ENCODE results near the gene S100A7. TPM values are rescaled to one million over a fixed set of nuclear protein-coding genes. Genes with fewer than 3 reads are reported as not detected.

S100A7 gene
- not detected for total RNA-seq

DNA sequence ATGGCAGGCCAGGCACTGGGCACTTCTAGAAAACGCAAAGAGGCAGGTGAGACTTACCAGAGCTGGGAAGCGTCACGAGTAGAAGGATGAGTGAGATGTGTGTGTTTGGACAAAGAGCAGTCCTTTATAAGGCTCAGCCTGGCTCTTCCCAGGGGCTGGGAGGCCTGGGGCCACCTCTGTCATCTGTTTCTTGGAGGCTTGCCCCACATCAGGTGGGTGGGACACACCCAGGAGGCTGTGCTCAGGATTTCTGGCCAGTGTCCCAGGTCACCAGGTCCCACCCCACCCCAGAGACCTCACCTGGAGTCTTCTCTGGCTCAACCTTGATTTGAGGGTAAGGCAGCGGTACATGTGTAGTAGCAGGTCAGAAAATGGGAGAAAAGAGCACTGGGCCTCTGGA is at the start of gene S100A7:
Gene S100A7, minus strand, starts transcription at position 101 of the 400 bp plus-strand sequence. CDS start 1,638 bp downstream, outside the sequence.

DNA sequence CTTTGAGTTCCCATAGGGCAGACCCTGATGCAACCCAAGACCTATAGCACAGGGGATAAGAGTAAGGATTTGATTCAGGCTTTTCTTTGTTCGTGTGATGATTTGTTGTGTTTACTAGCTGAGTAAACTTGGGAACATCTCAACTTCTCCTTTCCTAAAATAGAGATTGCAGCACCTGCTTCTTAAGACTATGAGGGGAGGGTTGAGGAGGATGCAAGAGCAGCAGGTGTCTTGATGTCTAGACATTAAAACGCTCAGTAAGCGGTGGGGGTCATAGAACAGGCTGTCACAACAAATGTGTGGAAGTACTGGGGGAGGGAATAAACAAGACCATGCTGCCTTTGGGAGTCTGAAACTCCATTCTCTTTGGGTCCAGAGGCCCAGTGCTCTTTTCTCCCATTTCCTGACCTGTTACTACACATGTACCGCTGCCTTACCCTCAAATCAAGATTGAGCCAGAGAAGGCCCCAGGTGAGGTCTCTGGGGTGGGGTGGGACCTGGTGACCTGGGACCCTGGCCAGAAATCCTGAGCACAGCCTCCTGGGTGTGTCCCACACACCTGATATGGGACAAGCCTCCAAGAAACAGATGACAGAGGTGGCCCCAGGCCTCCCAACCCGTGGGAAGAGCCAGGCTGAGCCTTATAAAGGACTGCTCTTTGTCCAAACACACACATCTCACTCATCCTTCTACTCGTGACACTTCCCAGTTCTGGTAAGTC is 44.4 kb downstream of the S100A7 start, which contains the start of gene S100A7A:
Gene S100A7A, plus strand, starts transcription at position 671 of the 721 bp plus-strand sequence. CDS start 1,563 bp downstream, outside the sequence.

Other genes with a start within 250 kb of the S100A7 start
- not detected for gene PRR9, start 243.1 kb downstream of the S100A7 start, total RNA-seq
- 0.69 TPM for gene LORICRIN, start 201.0 kb downstream of the S100A7 start, total RNA-seq
- gene PGLYRP3, start 147.7 kb downstream of the S100A7 start, total RNA-seq, result not detected
- not detected for gene PGLYRP4, start 111.8 kb downstream of the S100A7 start, total RNA-seq
- 55.1 TPM for gene S100A9, start 102.8 kb downstream of the S100A7 start, total RNA-seq
- 4.8 TPM for gene S100A12, start 85.0 kb downstream of the S100A7 start, total RNA-seq
- gene S100A8, start 69.6 kb downstream of the S100A7 start, total RNA-seq, result 13.1 TPM
- gene S100A7A, start 44.1 kb downstream of the S100A7 start, total RNA-seq, result not detected
- 51.7 TPM for gene S100A6, start 75.3 kb upstream of the S100A7 start, total RNA-seq
- gene S100A5, start 80.3 kb upstream of the S100A7 start, total RNA-seq, result not detected
- gene S100A4, start 85.2 kb upstream of the S100A7 start, total RNA-seq, result 3.2 TPM
- not detected for gene S100A3, start 88.6 kb upstream of the S100A7 start, total RNA-seq
- gene S100A2, start 105.2 kb upstream of the S100A7 start, total RNA-seq, result not detected
- gene S100A16, start 152.5 kb upstream of the S100A7 start, total RNA-seq, result 48.0 TPM
- not detected for gene S100A14, start 155.7 kb upstream of the S100A7 start, total RNA-seq
- gene S100A13, start 166.9 kb upstream of the S100A7 start, total RNA-seq, result 15.0 TPM
- 2.1 TPM for gene S100A1, start 167.8 kb upstream of the S100A7 start, total RNA-seq
- 68.7 TPM for gene CHTOP, start 173.4 kb upstream of the S100A7 start, total RNA-seq
- 53.3 TPM for gene SNAPIN, start 198.1 kb upstream of the S100A7 start, total RNA-seq
- 182 TPM for gene ILF2, start 210.3 kb upstream of the S100A7 start, total RNA-seq
- 0.46 TPM for gene NPR1, start 218.0 kb upstream of the S100A7 start, total RNA-seq

Measured in diencephalon (tissue), 1 donor.